ENCODE data around the gene ARHGEF28. TPM values are rescaled to one million over a fixed set of nuclear protein-coding genes. Genes with fewer than 3 reads are reported as not detected.

The ARHGEF28 gene
- total RNA-seq, 1 donor from 2014 or later, result 0.11 TPM

- Mint-ChIP-seq H3K27me3 (ENCODE audit: insufficient read depth, low read depth) (no peaks in the 10 kb centered on the region), H3K4me1 (no peaks in the 10 kb centered on the region), H3K36me3 (no peaks in the 10 kb centered on the region), H3K4me3 (no peak overlapping the region), H3K9me3 (peaks cover 2% of the 10 kb centered on the region), H3K27ac (no peak overlapping the region)
- H2AFZ ChIP-seq (replicated peaks), result no peak overlapping the region
- H3K9ac ChIP-seq, result no peak overlapping the region
- H3K4me3 ChIP-seq, result no peak overlapping the region
- no peak overlapping the region for H3K27ac ChIP-seq
- H3K4me2 ChIP-seq, result no peak overlapping the region
- H3K36me3 ChIP-seq, result no peaks in the 10 kb centered on the region
- no peaks in the 10 kb centered on the region for H3F3A ChIP-seq (ENCODE audit: low read depth)
- no peaks in the 10 kb centered on the region for H4K20me1 ChIP-seq (ENCODE audit: low read depth)
- no peak for DNase-seq (ENCODE audit: low spot score)
- H3K79me2 ChIP-seq (ENCODE audit: low read depth), result no peaks in the 10 kb centered on the region
- H3K4me1 ChIP-seq, result no peaks in the 10 kb centered on the region
- no peak for TF ChIP-seq EZH2phosphoT487 (IDR thresholded peaks at IDR 0.05)
- no peak for TF ChIP-seq EZH2 (IDR thresholded peaks at IDR 0.05)
- no peak for TF ChIP-seq CTCF (IDR thresholded peaks at IDR 0.05)
- no peaks in the 10 kb centered on the region for H3K9me3 ChIP-seq (ENCODE audit: low read depth)
- H3K27me3 ChIP-seq, result no peaks in the 10 kb centered on the region
Observed at GRCh38 chr5:73834693-73835092, 208.7 kb downstream of the ARHGEF28 start.

GRCh38 chr5:73835726-73836125 is 209.7 kb downstream of the ARHGEF28 start:
- Histone ChIP-seq H2AFZ (replicated peaks) (no peak overlapping the region), H3K27ac (no peak overlapping the region), H4K20me1 (ENCODE audit: low read depth) (no peaks in the 10 kb centered on the region), H3K4me3 (no peak overlapping the region), H3K4me1 (no peaks in the 10 kb centered on the region), H3K79me2 (ENCODE audit: low read depth) (no peaks in the 10 kb centered on the region), H3K27me3 (no peaks in the 10 kb centered on the region), H3K36me3 (no peaks in the 10 kb centered on the region), H3K9me3 (ENCODE audit: low read depth) (no peaks in the 10 kb centered on the region), H3K9ac (no peak overlapping the region), H3K4me2 (no peak overlapping the region), H3F3A (ENCODE audit: low read depth) (no peaks in the 10 kb centered on the region)
- Mint-ChIP-seq H3K4me1 (no peaks in the 10 kb centered on the region), H3K27ac (no peak overlapping the region), H3K27me3 (ENCODE audit: insufficient read depth, low read depth) (no peaks in the 10 kb centered on the region), H3K36me3 (no peaks in the 10 kb centered on the region), H3K4me3 (no peak overlapping the region), H3K9me3 (peaks cover 2% of the 10 kb centered on the region)
- no peak for TF ChIP-seq CTCF (IDR thresholded peaks at IDR 0.05)
- TF ChIP-seq EZH2 (IDR thresholded peaks at IDR 0.05), result no peak
- no peak for TF ChIP-seq EZH2phosphoT487 (IDR thresholded peaks at IDR 0.05)
- DNase-seq (ENCODE audit: low spot score), result no peak

GRCh38 chr5:73836607-73837006 is 210.6 kb downstream of the ARHGEF28 start:
- Histone ChIP-seq H3K9me3 (ENCODE audit: low read depth) (no peaks in the 10 kb centered on the region), H3K4me3 (no peak overlapping the region), H3K27me3 (no peaks in the 10 kb centered on the region), H3K36me3 (no peaks in the 10 kb centered on the region), H3K4me1 (no peaks in the 10 kb centered on the region), H3K4me2 (no peak overlapping the region), H3K27ac (no peak overlapping the region), H4K20me1 (ENCODE audit: low read depth) (no peaks in the 10 kb centered on the region), H2AFZ (replicated peaks) (no peak overlapping the region), H3K9ac (no peak overlapping the region), H3F3A (ENCODE audit: low read depth) (no peaks in the 10 kb centered on the region), H3K79me2 (ENCODE audit: low read depth) (no peaks in the 10 kb centered on the region)
- no peak overlapping the region for H3K4me3 Mint-ChIP-seq
- no peaks in the 10 kb centered on the region for H3K4me1 Mint-ChIP-seq
- peaks cover 2% of the 10 kb centered on the region for H3K9me3 Mint-ChIP-seq
- DNase-seq (ENCODE audit: low spot score), result no peak
- H3K27me3 Mint-ChIP-seq (ENCODE audit: insufficient read depth, low read depth), result no peaks in the 10 kb centered on the region
- no peaks in the 10 kb centered on the region for H3K36me3 Mint-ChIP-seq
- TF ChIP-seq EZH2 (IDR thresholded peaks at IDR 0.05), result no peak
- no peak for TF ChIP-seq CTCF (IDR thresholded peaks at IDR 0.05)
- TF ChIP-seq EZH2phosphoT487 (IDR thresholded peaks at IDR 0.05), result no peak
- H3K27ac Mint-ChIP-seq, result no peak overlapping the region
